Nephron (organoid): ENCODE results near the gene DIDO1.

Source experiments
- H3K27ac Mint-ChIP-seq, 3 experiments: 2 replicates each; pipeline ENCODE4 v1.8.0; 2020; ENCODE audit warnings: mixed read lengths in 3 of 3, mild to moderate bottlenecking in 2 of 3, moderate library complexity in 1 of 3
- H3K27me3 Mint-ChIP-seq: 2 replicates; pipeline ENCODE4 v1.8.0; 2021; ENCODE audit warnings: low read depth, mild to moderate bottlenecking, moderate library complexity, mixed read lengths
- H3K36me3 Mint-ChIP-seq: 2 replicates; pipeline ENCODE4 v1.8.0; 2020; ENCODE audit warnings: low read depth, mixed read lengths
- H3K4me1 Mint-ChIP-seq: 2 replicates; pipeline ENCODE4 v1.8.0; 2020; ENCODE audit warnings: mixed read lengths
- H3K4me3 Mint-ChIP-seq, 3 experiments: 2 replicates each; pipeline ENCODE4 v1.8.0; 2020; ENCODE audit warnings: mild to moderate bottlenecking in 3 of 3, mixed read lengths in 3 of 3, moderate library complexity in 2 of 3
- H3K9me3 Mint-ChIP-seq: 2 replicates; pipeline ENCODE4 v1.8.0; 2020; ENCODE audit warnings: mixed read lengths
- CTCF ChIP-seq, 3 experiments: fragments of 200-600 bp; sonication (generic); IDR thresholded peaks; one replicate each; pipeline ENCODE4 v1.5.0; 2021; ENCODE audit warnings: antibody characterized with exemption in 3 of 3; ENCODE audit not compliant: unreplicated experiment in 3 of 3

The DIDO1 gene

GRCh38 chr20:62955519-62956386 is 29.4 kb upstream of the DIDO1 start:
- peaks cover 7% of the 10 kb centered on the region for H3K36me3 Mint-ChIP-seq
- TF ChIP-seq CTCF (IDR thresholded peaks at IDR 0.05; ENCODE audit: unreplicated experiment in 3 of 3): no peak
- H3K9me3 Mint-ChIP-seq: no peaks in the 10 kb centered on the region
- H3K27me3 Mint-ChIP-seq: peaks cover 7% of the 10 kb centered on the region
- peaks cover 9% of the 10 kb centered on the region for H3K4me1 Mint-ChIP-seq
- no peak overlapping the region for H3K4me3 Mint-ChIP-seq
- H3K27ac Mint-ChIP-seq: no peak overlapping the region

- no peaks in the 10 kb centered on the region for H3K9me3 Mint-ChIP-seq
- H3K4me1 Mint-ChIP-seq: peaks cover 9% of the 10 kb centered on the region
- peaks cover 3% of the 10 kb centered on the region for H3K27me3 Mint-ChIP-seq
- H3K27ac Mint-ChIP-seq: peak overlapping the region; percentile 91 to 96 (median 91)
- TF ChIP-seq CTCF (IDR thresholded peaks at IDR 0.05; ENCODE audit: unreplicated experiment in 3 of 3): no peak
- peaks cover 23% of the 10 kb centered on the region for H3K36me3 Mint-ChIP-seq
- peak overlapping the region; percentile 58 to 71 (median 64) for H3K4me3 Mint-ChIP-seq
Observed at GRCh38 chr20:62953839-62954703, 27.8 kb upstream of the DIDO1 start.

- H3K4me1 Mint-ChIP-seq: peaks cover 9% of the 10 kb centered on the region
- peaks cover 3% of the 10 kb centered on the region for H3K27me3 Mint-ChIP-seq
Observed at GRCh38 chr20:62952968-62953838, 26.9 kb upstream of the DIDO1 start.

GRCh38 chr20:62952373-62952967 is 26.2 kb upstream of the DIDO1 start, which contains the start of gene SLC17A9:
Gene SLC17A9, plus strand, starts transcription at chr20:62952709. Its CDS starts 122 bp downstream, at chr20:62952831.
- H3K9me3 Mint-ChIP-seq: no peaks in the 10 kb centered on the region
- no peaks in the 10 kb centered on the region for H3K27me3 Mint-ChIP-seq
- H3K27ac Mint-ChIP-seq: peak within 1 kb of the TSS in 1 of 3 experiments; percentile 91
- TF ChIP-seq CTCF (IDR thresholded peaks at IDR 0.05; ENCODE audit: unreplicated experiment in 3 of 3): no peak
- no peak within 1 kb of the TSS for H3K4me3 Mint-ChIP-seq
- peaks cover 39% of the 10 kb centered on the region for H3K36me3 Mint-ChIP-seq
- peaks cover 9% of the 10 kb centered on the region for H3K4me1 Mint-ChIP-seq

More at GRCh38 chr20:62952968-62953838, 26.9 kb upstream of the DIDO1 start:
- H3K4me3 Mint-ChIP-seq: no peak overlapping the region
- no peaks in the 10 kb centered on the region for H3K9me3 Mint-ChIP-seq
- H3K36me3 Mint-ChIP-seq: peaks cover 32% of the 10 kb centered on the region
- TF ChIP-seq CTCF (IDR thresholded peaks at IDR 0.05; ENCODE audit: unreplicated experiment in 3 of 3): no peak
- H3K27ac Mint-ChIP-seq: peak overlapping the region; percentile 91 to 96 (median 91)

GRCh38 chr20:62951896-62952372 is 25.6 kb upstream of the DIDO1 start:
- H3K27ac Mint-ChIP-seq: no peak overlapping the region
- no peaks in the 10 kb centered on the region for H3K27me3 Mint-ChIP-seq
- H3K4me1 Mint-ChIP-seq: peaks cover 9% of the 10 kb centered on the region
- no peak for TF ChIP-seq CTCF (IDR thresholded peaks at IDR 0.05; ENCODE audit: unreplicated experiment in 3 of 3)
- peaks cover 45% of the 10 kb centered on the region for H3K36me3 Mint-ChIP-seq
- no peak overlapping the region for H3K4me3 Mint-ChIP-seq
- H3K9me3 Mint-ChIP-seq: no peaks in the 10 kb centered on the region
